ENCODE measurements around the gene KRT79.

Gene KRT79

GRCh38 chr12:52791271-52792184 lies 42.6 kb downstream of the KRT79 start:
- DNase-seq (ENCODE audit: low read depth): no peak

GRCh38 chr12:52790427-52791270 lies 43.5 kb downstream of the KRT79 start:
- no peak for DNase-seq (ENCODE audit: low read depth)

GRCh38 chr12:52789637-52790426 lies 44.3 kb downstream of the KRT79 start:
- DNase-seq (ENCODE audit: low read depth): no peak

- no peak for DNase-seq (ENCODE audit: low read depth)
Measured at GRCh38 chr12:52788876-52789636, 45.1 kb downstream of the KRT79 start.

GRCh38 chr12:52788192-52788875 lies 45.8 kb downstream of the KRT79 start:
- no peak for DNase-seq (ENCODE audit: low read depth)

- no peak for DNase-seq (ENCODE audit: low read depth)
Measured at GRCh38 chr12:52787324-52788191, 46.6 kb downstream of the KRT79 start.

- DNase-seq (ENCODE audit: low read depth): no peak
Measured at GRCh38 chr12:52784909-52785308, 49.2 kb downstream of the KRT79 start.

- DNase-seq (ENCODE audit: low read depth): no peak
Measured at GRCh38 chr12:52783563-52784316, 50.4 kb downstream of the KRT79 start.

- DNase-seq (ENCODE audit: low read depth): no peak
Measured at GRCh38 chr12:52782502-52782901, 51.6 kb downstream of the KRT79 start.

- no peak for DNase-seq (ENCODE audit: low read depth)
Measured at GRCh38 chr12:52781399-52782082, 52.6 kb downstream of the KRT79 start.

GRCh38 chr12:52779914-52780313 lies 54.2 kb downstream of the KRT79 start:
- no peak for DNase-seq (ENCODE audit: low read depth)

GRCh38 chr12:52778833-52779232 lies 55.3 kb downstream of the KRT79 start:
- no peak for DNase-seq (ENCODE audit: low read depth)

GRCh38 chr12:52777566-52777965 lies 56.5 kb downstream of the KRT79 start:
- DNase-seq (ENCODE audit: low read depth): no peak

- no peak for DNase-seq (ENCODE audit: low read depth)
Measured at GRCh38 chr12:52776913-52777395, 57.2 kb downstream of the KRT79 start, which contains the start of gene KRT76. KRT76 (minus strand) TSS chr12:52777345; CDS start chr12:52777291, 54 bp downstream.

- no peak for DNase-seq (ENCODE audit: low read depth)
Measured at GRCh38 chr12:52776435-52776834, 57.7 kb downstream of the KRT79 start.

- no peak for DNase-seq (ENCODE audit: low read depth)
Measured at GRCh38 chr12:52774629-52775250, 59.4 kb downstream of the KRT79 start.

GRCh38 chr12:52772772-52773171 lies 61.3 kb downstream of the KRT79 start:
- DNase-seq (ENCODE audit: low read depth): no peak

- DNase-seq (ENCODE audit: low read depth): no peak
Measured at GRCh38 chr12:52772188-52772587, 61.9 kb downstream of the KRT79 start.
